Neural cell (in vitro differentiated cells): Measurements from ENCODE around the gene DGLUCY. TPM values are rescaled to one million over a fixed set of nuclear protein-coding genes. Genes with fewer than 3 reads are reported as not detected.

Experiments used
- H2AFZ ChIP-seq: fragments of 200-600, 300-800 bp; sonication (generic), shearing (Covaris generic); 2 replicates; pipeline ENCODE4 v1.6.0; 2014; ENCODE audit warnings: low read depth, mild to moderate bottlenecking, antibody characterized with exemption, low read length, moderate library complexity
- H3F3A ChIP-seq: fragments of 200-600 bp; shearing (Covaris generic); 2 replicates; pipeline ENCODE4 v1.6.1; 2016; ENCODE audit warnings: mild to moderate bottlenecking, moderate library complexity, mixed read lengths, antibody characterized with exemption, low read length; ENCODE audit not compliant: insufficient read depth, poor library complexity, severe bottlenecking
- H3K27ac ChIP-seq: fragments of 200-600, 300-800 bp; sonication (generic), shearing (Covaris generic); 2 replicates; pipeline ENCODE4 v1.5.1; 2014; ENCODE audit warnings: mild to moderate bottlenecking, low read length, moderate library complexity
- H3K27me3 ChIP-seq: fragments of 300-800, 200-600 bp; sonication (generic), shearing (Covaris generic); 2 replicates; pipeline ENCODE4 v1.6.0; 2014; ENCODE audit warnings: mild to moderate bottlenecking, low read depth, low read length, moderate library complexity; ENCODE audit not compliant: insufficient read depth
- H3K36me3 ChIP-seq: fragments of 300-800, 200-600 bp; sonication (generic), shearing (Covaris generic); 2 replicates; pipeline ENCODE4 v1.5.1; 2014; ENCODE audit warnings: mild to moderate bottlenecking, antibody characterized with exemption, low read length, moderate library complexity; ENCODE audit not compliant: insufficient read depth
- H3K4me2 ChIP-seq: fragments of 300-800, 200-600 bp; sonication (generic), shearing (Covaris generic); 2 replicates; pipeline ENCODE4 v1.6.0; 2014; ENCODE audit warnings: mild to moderate bottlenecking, low read length
- H3K4me3 ChIP-seq: fragments of 300-800, 200-600 bp; sonication (generic), shearing (Covaris generic); 2 replicates; pipeline ENCODE4 v1.5.1; 2014; ENCODE audit warnings: mild to moderate bottlenecking, low read length, moderate library complexity
- H3K79me2 ChIP-seq: fragments of 200-600 bp; shearing (Covaris generic); replicated peaks from 2 replicates; pipeline ENCODE4 v1.6.0; 2014; ENCODE audit warnings: mild to moderate bottlenecking, low read length, moderate library complexity; ENCODE audit not compliant: insufficient read depth
- H3K9ac ChIP-seq: fragments of 300-800, 200-600 bp; sonication (generic), shearing (Covaris generic); 2 replicates; pipeline ENCODE4 v1.6.1; 2016; ENCODE audit warnings: mild to moderate bottlenecking, low read length, mixed read lengths
- H3K9me2 ChIP-seq: fragments of 200-600 bp; shearing (Covaris generic); 2 replicates; pipeline ENCODE4 v1.6.1; 2016; ENCODE audit warnings: mild to moderate bottlenecking, low read length, mixed read lengths; ENCODE audit not compliant: insufficient read depth
- H3K9me3 ChIP-seq: fragments of 200-600, 300-800 bp; sonication (generic), shearing (Covaris generic); 2 replicates; pipeline ENCODE4 v1.6.1; 2016; ENCODE audit warnings: mild to moderate bottlenecking, mixed run types, low read length, moderate library complexity, mixed read lengths
- H4K20me1 ChIP-seq: fragments of 200-600 bp; shearing (Covaris generic); 2 replicates; pipeline ENCODE4 v1.6.1; 2016; ENCODE audit warnings: mild to moderate bottlenecking, mixed run types; ENCODE audit not compliant: insufficient read depth
- EP300 ChIP-seq: fragments of 450-650 bp; conservative IDR thresholded peaks from 2 replicates; pipeline ENCODE4 v1.6.1; 2014; ENCODE audit warnings: antibody characterized with exemption, mild to moderate bottlenecking, moderate library complexity; ENCODE audit not compliant: poor library complexity, severe bottlenecking
- EZH2 ChIP-seq: fragments of 200-600, 300-800 bp; shearing (Covaris generic), sonication (generic); IDR thresholded peaks from 2 replicates; pipeline ENCODE4 v1.6.1; 2014; ENCODE audit warnings: antibody characterized with exemption, low read length, borderline replicate concordance, mild to moderate bottlenecking; ENCODE audit not compliant: insufficient read depth, poor library complexity, severe bottlenecking
- MXI1 ChIP-seq: fragments of 450-650 bp; conservative IDR thresholded peaks from 2 replicates; pipeline ENCODE4 v1.6.1; 2014; ENCODE audit warnings: antibody characterized with exemption, mild to moderate bottlenecking; ENCODE audit not compliant: poor library complexity, severe bottlenecking
- POLR2AphosphoS5 ChIP-seq: IDR thresholded peaks from 2 replicates; pipeline ENCODE4 v1.6.1; 2012
- RAD21 ChIP-seq: fragments of 450-650 bp; conservative IDR thresholded peaks from 2 replicates; pipeline ENCODE4 v1.6.1; 2014; ENCODE audit warnings: antibody characterized with exemption, mild to moderate bottlenecking, moderate library complexity
- SMC3 ChIP-seq: fragments of 450-650 bp; conservative IDR thresholded peaks from 2 replicates; pipeline ENCODE4 v1.6.1; 2014; ENCODE audit warnings: antibody characterized with exemption, mild to moderate bottlenecking, moderate library complexity; ENCODE audit not compliant: poor library complexity
- TAF1 ChIP-seq: IDR thresholded peaks from 2 replicates; pipeline ENCODE4 v1.6.1; 2012; ENCODE audit warnings: low read depth
- polyA plus RNA-seq: library from polyadenylated mRNA; depleted of rRNA; stranded (reverse); fragments of >200 nt; gene quantifications from 2 replicates; pipeline ENCODE4 v1.2.3, GENCODE V29; 2014
- TF ChIP-seq, protein P1 (sequence below): fragments of 450-650 bp; IDR thresholded peaks from 2 replicates; pipeline ENCODE4 v1.5.1; 2014; ENCODE audit warnings: antibody characterized with exemption, mild to moderate bottlenecking, moderate library complexity; ENCODE audit not compliant: poor library complexity, severe bottlenecking
- TF ChIP-seq, protein P2 (sequence below): IDR thresholded peaks from 2 replicates; pipeline ENCODE4 v1.6.1; 2012; ENCODE audit warnings: borderline replicate concordance

Gene DGLUCY
- polyA plus RNA-seq, 1 donor from 2014 or later: 30.5 TPM

DNA sequence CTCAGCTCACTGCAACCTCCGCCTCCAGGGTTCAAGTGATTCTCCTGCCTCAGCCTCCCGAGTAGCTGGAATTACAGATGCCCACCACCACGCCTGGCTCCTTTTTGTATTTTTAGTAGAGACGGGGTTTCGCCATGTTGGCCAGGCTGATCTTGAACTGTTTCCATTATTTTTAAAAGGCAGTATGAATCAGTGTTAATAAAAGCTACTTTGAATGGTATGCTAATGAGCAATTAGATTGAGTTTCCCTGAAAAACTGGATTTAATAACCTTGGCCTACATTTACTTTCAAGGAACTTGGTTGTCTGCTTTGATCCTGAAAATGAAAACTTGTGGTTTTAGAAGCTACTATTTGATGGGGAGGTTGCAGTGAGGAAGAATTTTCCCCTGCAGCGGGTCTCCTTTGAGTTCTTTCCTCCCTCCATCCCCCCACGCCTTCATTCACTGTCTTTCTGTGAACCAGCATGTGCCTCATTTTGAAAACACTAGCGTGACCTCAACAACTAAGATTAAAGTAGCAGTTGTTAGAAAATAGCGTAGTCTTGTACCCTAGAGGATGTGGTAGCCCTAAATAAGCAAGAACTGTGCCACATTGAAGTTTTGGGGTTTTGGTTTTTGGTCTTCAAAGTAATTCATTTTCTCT, 35.7 kb upstream of the DGLUCY start:
- H3K9me3 ChIP-seq: no peaks in the 10 kb centered on the region
- H3F3A ChIP-seq: no peaks in the 10 kb centered on the region
- H3K36me3 ChIP-seq: no peaks in the 10 kb centered on the region
- H2AFZ ChIP-seq: no peak overlapping the region
- no peak overlapping the region for H3K27ac ChIP-seq
- H3K9ac ChIP-seq: no peak overlapping the region
- H3K27me3 ChIP-seq: no peaks in the 10 kb centered on the region
- no peak overlapping the region for H3K4me3 ChIP-seq
- TF ChIP-seq, protein P1, sequence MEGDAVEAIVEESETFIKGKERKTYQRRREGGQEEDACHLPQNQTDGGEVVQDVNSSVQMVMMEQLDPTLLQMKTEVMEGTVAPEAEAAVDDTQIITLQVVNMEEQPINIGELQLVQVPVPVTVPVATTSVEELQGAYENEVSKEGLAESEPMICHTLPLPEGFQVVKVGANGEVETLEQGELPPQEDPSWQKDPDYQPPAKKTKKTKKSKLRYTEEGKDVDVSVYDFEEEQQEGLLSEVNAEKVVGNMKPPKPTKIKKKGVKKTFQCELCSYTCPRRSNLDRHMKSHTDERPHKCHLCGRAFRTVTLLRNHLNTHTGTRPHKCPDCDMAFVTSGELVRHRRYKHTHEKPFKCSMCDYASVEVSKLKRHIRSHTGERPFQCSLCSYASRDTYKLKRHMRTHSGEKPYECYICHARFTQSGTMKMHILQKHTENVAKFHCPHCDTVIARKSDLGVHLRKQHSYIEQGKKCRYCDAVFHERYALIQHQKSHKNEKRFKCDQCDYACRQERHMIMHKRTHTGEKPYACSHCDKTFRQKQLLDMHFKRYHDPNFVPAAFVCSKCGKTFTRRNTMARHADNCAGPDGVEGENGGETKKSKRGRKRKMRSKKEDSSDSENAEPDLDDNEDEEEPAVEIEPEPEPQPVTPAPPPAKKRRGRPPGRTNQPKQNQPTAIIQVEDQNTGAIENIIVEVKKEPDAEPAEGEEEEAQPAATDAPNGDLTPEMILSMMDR: no peak
- TF ChIP-seq SMC3 (no peak), RAD21 (no peak), TAF1 (no peak), POLR2AphosphoS5 (no peak), EP300 (no peak), EZH2 (no peak), MXI1 (no peak)
- TF ChIP-seq, protein P2, sequence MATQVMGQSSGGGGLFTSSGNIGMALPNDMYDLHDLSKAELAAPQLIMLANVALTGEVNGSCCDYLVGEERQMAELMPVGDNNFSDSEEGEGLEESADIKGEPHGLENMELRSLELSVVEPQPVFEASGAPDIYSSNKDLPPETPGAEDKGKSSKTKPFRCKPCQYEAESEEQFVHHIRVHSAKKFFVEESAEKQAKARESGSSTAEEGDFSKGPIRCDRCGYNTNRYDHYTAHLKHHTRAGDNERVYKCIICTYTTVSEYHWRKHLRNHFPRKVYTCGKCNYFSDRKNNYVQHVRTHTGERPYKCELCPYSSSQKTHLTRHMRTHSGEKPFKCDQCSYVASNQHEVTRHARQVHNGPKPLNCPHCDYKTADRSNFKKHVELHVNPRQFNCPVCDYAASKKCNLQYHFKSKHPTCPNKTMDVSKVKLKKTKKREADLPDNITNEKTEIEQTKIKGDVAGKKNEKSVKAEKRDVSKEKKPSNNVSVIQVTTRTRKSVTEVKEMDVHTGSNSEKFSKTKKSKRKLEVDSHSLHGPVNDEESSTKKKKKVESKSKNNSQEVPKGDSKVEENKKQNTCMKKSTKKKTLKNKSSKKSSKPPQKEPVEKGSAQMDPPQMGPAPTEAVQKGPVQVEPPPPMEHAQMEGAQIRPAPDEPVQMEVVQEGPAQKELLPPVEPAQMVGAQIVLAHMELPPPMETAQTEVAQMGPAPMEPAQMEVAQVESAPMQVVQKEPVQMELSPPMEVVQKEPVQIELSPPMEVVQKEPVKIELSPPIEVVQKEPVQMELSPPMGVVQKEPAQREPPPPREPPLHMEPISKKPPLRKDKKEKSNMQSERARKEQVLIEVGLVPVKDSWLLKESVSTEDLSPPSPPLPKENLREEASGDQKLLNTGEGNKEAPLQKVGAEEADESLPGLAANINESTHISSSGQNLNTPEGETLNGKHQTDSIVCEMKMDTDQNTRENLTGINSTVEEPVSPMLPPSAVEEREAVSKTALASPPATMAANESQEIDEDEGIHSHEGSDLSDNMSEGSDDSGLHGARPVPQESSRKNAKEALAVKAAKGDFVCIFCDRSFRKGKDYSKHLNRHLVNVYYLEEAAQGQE: no peak
- no peaks in the 10 kb centered on the region for H3K9me2 ChIP-seq
- no peaks in the 10 kb centered on the region for H3K79me2 ChIP-seq
- H4K20me1 ChIP-seq: no peaks in the 10 kb centered on the region
- no peak overlapping the region for H3K4me2 ChIP-seq

- Histone ChIP-seq H3K27ac (no peak overlapping the region), H3K27me3 (no peaks in the 10 kb centered on the region), H2AFZ (no peak overlapping the region), H3K4me3 (no peak overlapping the region), H3K9ac (no peak overlapping the region), H3K9me2 (no peaks in the 10 kb centered on the region), H3K36me3 (no peaks in the 10 kb centered on the region), H3K9me3 (no peaks in the 10 kb centered on the region), H4K20me1 (no peaks in the 10 kb centered on the region), H3F3A (no peaks in the 10 kb centered on the region), H3K79me2 (no peaks in the 10 kb centered on the region), H3K4me2 (no peak overlapping the region)
- TF ChIP-seq POLR2AphosphoS5 (no peak), EP300 (no peak), TAF1 (no peak), SMC3 (no peak), RAD21 (no peak)
Observed at GRCh38 chr14:91080071-91080470, 33.8 kb upstream of the DGLUCY start.
